HCT116 (cell line): Measurements from ENCODE around the gene FOXF1. TPM values are rescaled to one million over a fixed set of nuclear protein-coding genes. Genes with fewer than 3 reads are reported as not detected.

ENCODE experiments used
- ATAC-seq: fragments of 200-7000 bp; cut with Tn5 transposase; 2 replicates; pipeline ENCODE4 v1.9.1; 2020; ENCODE audit warnings: mild to moderate bottlenecking, moderate library complexity
- BruUV-seq: library from RNA; stranded (reverse); fragments of 400-500 nt; replicated peaks from 2 replicates; lab custom pipeline; 2021; lab: Mats Ljungman, UMichigan
- CTCF ChIA-PET: fragments of 300-600 bp; sonication (Branson Sonifier 250); formaldehyde crosslinking; loops from one replicate; lab custom pipeline; 2021; ENCODE audit warnings: antibody characterized with exemption; lab: Charles Lee
- POLR2A ChIA-PET: fragments of 300-600, 350-600 bp; sonication (Branson Sonifier 250); formaldehyde crosslinking; loops from one replicate; lab custom pipeline; 2021; ENCODE audit warnings: antibody characterized with exemption; lab: Charles Lee
- RAD21 ChIA-PET, 2 experiments: fragments of 300-600 bp; sonication (Branson Sonifier 250); formaldehyde crosslinking; loops; one replicate each; lab custom pipeline; 2023; ENCODE audit warnings: low total read pairs in 2 of 2; ENCODE audit not compliant: uncharacterized antibody in 2 of 2, unreplicated experiment in 2 of 2, low non-redundant PET in 1 of 2; lab: Charles Lee
- DNase-seq: peaks from one replicate; pipeline ENCODE4 v3.0.0-alpha.2; 2010; ENCODE audit warnings: low read depth, low spot score
- H2AFZ ChIP-seq: fragments of 200-600 bp; shearing (Covaris generic), sonication (generic); 2 replicates; pipeline ENCODE4 v1.6.1; 2017; ENCODE audit warnings: low read depth, mixed run types, mixed read lengths, antibody characterized with exemption, low read length; ENCODE audit not compliant: poor library complexity, severe bottlenecking
- H3K27ac ChIP-seq: 2 replicates; pipeline ENCODE4 v1.5.1; 2012; ENCODE audit warnings: low read depth, low read length
- H3K27me3 ChIP-seq: fragments of 200-600 bp; sonication (generic); 2 replicates; pipeline ENCODE4 v1.6.1; 2016; ENCODE audit warnings: mixed run types, low read length, mixed read lengths; ENCODE audit not compliant: insufficient read depth
- H3K36me3 ChIP-seq, 2 experiments: fragments of 200-500 bp in 1 of 2; fragments of 200-600 bp in 1 of 2; sonication (Bioruptor generic) in 1 of 2; sonication (generic) in 1 of 2; 2 replicates each; pipeline versions ENCODE4 v1.5.1 to v1.6.1; 2014 to 2016; ENCODE audit warnings: low read length in 2 of 2, inconsistent platforms in 1 of 2, mixed read lengths in 1 of 2, mixed run types in 1 of 2; ENCODE audit not compliant: insufficient read depth in 2 of 2, control insufficient read depth in 1 of 2
- H3K4me1 ChIP-seq, 2 experiments: fragments of 200-600 bp in 1 of 2; sonication (generic) in 1 of 2; 2 replicates each; pipeline versions ENCODE4 v1.5.1 to v1.6.1; 2012 to 2017; ENCODE audit warnings: low read length in 2 of 2, inconsistent platforms in 1 of 2, mild to moderate bottlenecking in 1 of 2, mixed read lengths in 1 of 2, mixed run types in 1 of 2, moderate library complexity in 1 of 2; ENCODE audit not compliant: insufficient read depth in 2 of 2, control insufficient read depth in 1 of 2
- H3K4me2 ChIP-seq: fragments of 200-600 bp; sonication (generic); 2 replicates; pipeline ENCODE4 v1.6.1; 2017; ENCODE audit warnings: mixed run types, low read length, mixed read lengths
- H3K4me3 ChIP-seq, 2 experiments: fragments of 200-600 bp in 1 of 2; sonication (generic) in 1 of 2; replicated peaks in 1 of 2; 2 replicates each; pipeline ENCODE4 v1.5.1; 2011 to 2016; ENCODE audit warnings: low read length in 2 of 2, control low read depth in 1 of 2, low read depth in 1 of 2, mild to moderate bottlenecking in 1 of 2, mixed read lengths in 1 of 2, mixed run types in 1 of 2
- H3K79me2 ChIP-seq: fragments of 200-600 bp; sonication (generic); 2 replicates; pipeline ENCODE4 v1.6.1; 2017; ENCODE audit warnings: mild to moderate bottlenecking, mixed run types, low read length, moderate library complexity, mixed read lengths; ENCODE audit not compliant: insufficient read depth
- H3K9ac ChIP-seq: fragments of 200-600 bp; sonication (generic); 2 replicates; pipeline ENCODE4 v1.6.1; 2016; ENCODE audit warnings: low read length, mixed read lengths
- H3K9me2 ChIP-seq: fragments of 200-600 bp; sonication (generic), shearing (Covaris generic); 2 replicates; pipeline ENCODE4 v1.6.1; 2017; ENCODE audit warnings: mixed run types, mild to moderate bottlenecking, moderate library complexity; ENCODE audit not compliant: insufficient read depth
- H3K9me3 ChIP-seq, 2 experiments: fragments of 200-500 bp in 1 of 2; fragments of 200-600 bp in 1 of 2; sonication (Bioruptor generic) in 1 of 2; sonication (generic) in 1 of 2; 2 replicates each; pipeline ENCODE4 v1.6.1; 2014 to 2017; ENCODE audit warnings: low read length in 2 of 2, mixed read lengths in 2 of 2, inconsistent platforms in 1 of 2, low read depth in 1 of 2, mild to moderate bottlenecking in 1 of 2, mixed run types in 1 of 2, moderate library complexity in 1 of 2; ENCODE audit not compliant: control insufficient read depth in 1 of 2, insufficient read depth in 1 of 2
- H4K20me1 ChIP-seq: fragments of 200-600 bp; sonication (generic), shearing (Covaris generic); 2 replicates; pipeline ENCODE4 v1.6.1; 2017; ENCODE audit warnings: mixed run types, mild to moderate bottlenecking, moderate library complexity; ENCODE audit not compliant: insufficient read depth
- CEBPB ChIP-seq: IDR thresholded peaks from 2 replicates; pipeline ENCODE4 v1.6.1; 2012; ENCODE audit warnings: low read depth
- EGR1 ChIP-seq: IDR thresholded peaks from 2 replicates; pipeline ENCODE4 v1.6.1; 2012; ENCODE audit warnings: low read depth
- EZH2 ChIP-seq: fragments of 200-600 bp; sonication (generic); IDR thresholded peaks from 2 replicates; pipeline ENCODE4 v1.6.1; 2017; ENCODE audit warnings: antibody characterized with exemption, mixed run types
- POLR2A ChIP-seq: IDR thresholded peaks from 2 replicates; pipeline ENCODE4 v1.7.0; 2011; ENCODE audit warnings: borderline replicate concordance; ENCODE audit not compliant: insufficient read depth, insufficient read length; ENCODE audit errors: extremely low read depth
- POLR2AphosphoS5 ChIP-seq: IDR thresholded peaks from 2 replicates; pipeline ENCODE4 v1.6.1; 2011; ENCODE audit warnings: mild to moderate bottlenecking, low read depth, low read length, moderate library complexity
- ZNF274 ChIP-seq: fragments of 200-500 bp; sonication (Bioruptor generic); IDR thresholded peaks from 2 replicates; pipeline ENCODE4 v1.6.1; 2014; ENCODE audit warnings: mild to moderate bottlenecking, low read depth, low read length, inconsistent platforms
- intact Hi-C: fragments of 100-400 bp; cut with micrococcal nuclease; formaldehyde crosslinking; loops from 2 replicates; pipeline ENCODE4 v1.10.0; 2022
- total RNA-seq: library from RNA; stranded (reverse); gene quantifications from one replicate; pipeline ENCODE4 v1.2.1, GENCODE V29; 2021; ENCODE audit not compliant: unreplicated experiment
- TF ChIP-seq, protein P1 (sequence below), 3 experiments: fragments of 200-600 bp in 1 of 3; sonication (generic) in 1 of 3; IDR thresholded peaks in 2 of 3; conservative IDR thresholded peaks in 1 of 3; 2 replicates each; pipeline ENCODE4 v1.5.1; 2012 to 2017; ENCODE audit warnings: low read depth in 2 of 3, low read length in 2 of 3, antibody characterized with exemption in 1 of 3, borderline replicate concordance in 1 of 3, control low read depth in 1 of 3, mild to moderate bottlenecking in 1 of 3, mixed read lengths in 1 of 3, mixed run types in 1 of 3, moderate library complexity in 1 of 3; ENCODE audit not compliant: insufficient read depth in 1 of 3
- TF ChIP-seq, protein P2 (sequence below): IDR thresholded peaks from 2 replicates; pipeline ENCODE4 v1.6.1; 2011; ENCODE audit warnings: mild to moderate bottlenecking, low read length, moderate library complexity; ENCODE audit not compliant: insufficient replicate concordance; ENCODE audit errors: extremely low read depth

Gene FOXF1
- total RNA-seq, 1 experiment from 2014 or later = 2.4 TPM

DNA sequence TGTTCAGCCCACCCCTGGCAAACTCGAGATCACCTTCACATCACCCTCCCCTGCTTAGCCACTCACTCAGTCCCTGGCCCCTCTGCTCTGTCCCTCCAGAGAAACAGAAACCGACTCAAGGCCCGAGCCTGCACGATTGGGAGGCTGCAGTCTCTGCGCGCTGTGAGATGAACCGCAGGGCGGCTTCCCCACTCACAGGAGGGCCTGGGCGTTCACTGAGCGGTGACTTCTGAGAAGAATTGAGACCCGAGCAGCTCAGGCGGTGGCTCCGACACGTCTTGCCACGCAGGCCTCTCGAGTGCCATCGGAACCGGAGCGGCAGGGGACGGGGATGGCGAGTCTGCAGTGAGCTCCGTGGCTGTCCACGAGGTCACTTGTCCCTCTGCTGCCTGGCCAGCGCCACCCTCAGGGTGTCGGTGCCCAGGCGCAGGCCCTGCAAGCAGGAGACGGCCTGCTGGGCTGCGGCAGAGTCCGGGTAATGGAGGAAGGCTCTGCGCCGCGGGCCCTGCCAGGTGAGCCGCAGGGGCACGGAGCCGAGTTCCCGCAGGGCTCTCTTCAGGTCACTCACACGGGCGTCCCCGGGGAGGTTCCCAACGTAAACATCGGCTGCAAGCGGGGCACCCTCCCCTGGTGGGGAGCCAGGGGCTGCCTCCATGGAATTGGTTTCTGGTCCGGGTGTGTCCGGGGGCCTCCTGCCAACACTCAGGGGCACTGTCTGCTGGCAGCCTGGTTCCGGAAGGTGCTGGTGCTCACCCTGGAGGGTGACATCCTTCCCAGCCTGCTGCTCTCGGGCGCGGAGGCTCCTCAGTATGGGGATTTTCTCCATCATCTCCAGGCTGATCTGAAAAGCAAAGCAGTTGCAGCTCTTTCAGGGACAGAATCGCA lies 21.6 kb downstream of the FOXF1 start:
- BruUV-seq = no TSS peak
- no peak overlapping the region for H3K9ac ChIP-seq
- H2AFZ ChIP-seq = no peak overlapping the region
- no peak for TF ChIP-seq CEBPB
- no peak for TF ChIP-seq EZH2
- TF ChIP-seq, protein P1, sequence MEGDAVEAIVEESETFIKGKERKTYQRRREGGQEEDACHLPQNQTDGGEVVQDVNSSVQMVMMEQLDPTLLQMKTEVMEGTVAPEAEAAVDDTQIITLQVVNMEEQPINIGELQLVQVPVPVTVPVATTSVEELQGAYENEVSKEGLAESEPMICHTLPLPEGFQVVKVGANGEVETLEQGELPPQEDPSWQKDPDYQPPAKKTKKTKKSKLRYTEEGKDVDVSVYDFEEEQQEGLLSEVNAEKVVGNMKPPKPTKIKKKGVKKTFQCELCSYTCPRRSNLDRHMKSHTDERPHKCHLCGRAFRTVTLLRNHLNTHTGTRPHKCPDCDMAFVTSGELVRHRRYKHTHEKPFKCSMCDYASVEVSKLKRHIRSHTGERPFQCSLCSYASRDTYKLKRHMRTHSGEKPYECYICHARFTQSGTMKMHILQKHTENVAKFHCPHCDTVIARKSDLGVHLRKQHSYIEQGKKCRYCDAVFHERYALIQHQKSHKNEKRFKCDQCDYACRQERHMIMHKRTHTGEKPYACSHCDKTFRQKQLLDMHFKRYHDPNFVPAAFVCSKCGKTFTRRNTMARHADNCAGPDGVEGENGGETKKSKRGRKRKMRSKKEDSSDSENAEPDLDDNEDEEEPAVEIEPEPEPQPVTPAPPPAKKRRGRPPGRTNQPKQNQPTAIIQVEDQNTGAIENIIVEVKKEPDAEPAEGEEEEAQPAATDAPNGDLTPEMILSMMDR (IDR thresholded peaks at IDR 0.05 in 2 of 3, conservative IDR thresholded peaks at IDR 0.05 in 1 of 3; ENCODE audit: borderline replicate concordance in 1 of 3, insufficient read depth in 1 of 3, low read depth in 2 of 3, low read length in 2 of 3) = no peak
- TF ChIP-seq, protein P2, sequence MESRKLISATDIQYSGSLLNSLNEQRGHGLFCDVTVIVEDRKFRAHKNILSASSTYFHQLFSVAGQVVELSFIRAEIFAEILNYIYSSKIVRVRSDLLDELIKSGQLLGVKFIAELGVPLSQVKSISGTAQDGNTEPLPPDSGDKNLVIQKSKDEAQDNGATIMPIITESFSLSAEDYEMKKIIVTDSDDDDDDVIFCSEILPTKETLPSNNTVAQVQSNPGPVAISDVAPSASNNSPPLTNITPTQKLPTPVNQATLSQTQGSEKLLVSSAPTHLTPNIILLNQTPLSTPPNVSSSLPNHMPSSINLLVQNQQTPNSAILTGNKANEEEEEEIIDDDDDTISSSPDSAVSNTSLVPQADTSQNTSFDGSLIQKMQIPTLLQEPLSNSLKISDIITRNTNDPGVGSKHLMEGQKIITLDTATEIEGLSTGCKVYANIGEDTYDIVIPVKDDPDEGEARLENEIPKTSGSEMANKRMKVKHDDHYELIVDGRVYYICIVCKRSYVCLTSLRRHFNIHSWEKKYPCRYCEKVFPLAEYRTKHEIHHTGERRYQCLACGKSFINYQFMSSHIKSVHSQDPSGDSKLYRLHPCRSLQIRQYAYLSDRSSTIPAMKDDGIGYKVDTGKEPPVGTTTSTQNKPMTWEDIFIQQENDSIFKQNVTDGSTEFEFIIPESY = no peak
- TF ChIP-seq EGR1 = no peak
- TF ChIP-seq ZNF274 = no peak
- TF ChIP-seq POLR2AphosphoS5 = no peak
- TF ChIP-seq POLR2A = no peak
- no peak overlapping the region for H3K4me2 ChIP-seq
- H3K27me3 ChIP-seq = no peaks in the 10 kb centered on the region
- DNase-seq (no peak), ATAC-seq (no peak)
- CTCF ChIA-PET = no interaction called here
- peaks cover 0 to 9% of the 10 kb centered on the region in 2 experiments; a peak in 2 of 4 replicates for H3K36me3 ChIP-seq
- H3K4me1 ChIP-seq = peaks cover 0 to 10% of the 10 kb centered on the region in 2 experiments; a peak in 1 of 4 replicates
- RAD21 ChIA-PET = no interaction called here
- no peak overlapping the region for H3K27ac ChIP-seq
- H3K4me3 ChIP-seq = no peak overlapping the region
- POLR2A ChIA-PET = no interaction called here
- intact Hi-C loops = no loop called here
- H3K79me2 ChIP-seq = no peaks in the 10 kb centered on the region
- H3K9me3 ChIP-seq = no peaks in the 10 kb centered on the region
- no peaks in the 10 kb centered on the region for H3K9me2 ChIP-seq
- H4K20me1 ChIP-seq = no peaks in the 10 kb centered on the region
